AG09319 (cell line): Measurements from ENCODE around the gene ZBTB3.

Experiments used
- DNase-seq: peaks from one replicate; pipeline ENCODE4 v3.0.0-alpha.2; 2010; ENCODE audit warnings: low read depth; ENCODE audit errors: extremely low read depth
- TF ChIP-seq, protein P1 (sequence below): IDR thresholded peaks from 2 replicates; pipeline ENCODE4 v1.5.1; 2011; ENCODE audit warnings: low read depth, mild to moderate bottlenecking, inconsistent platforms, low read length, moderate library complexity

ZBTB3 gene

DNA sequence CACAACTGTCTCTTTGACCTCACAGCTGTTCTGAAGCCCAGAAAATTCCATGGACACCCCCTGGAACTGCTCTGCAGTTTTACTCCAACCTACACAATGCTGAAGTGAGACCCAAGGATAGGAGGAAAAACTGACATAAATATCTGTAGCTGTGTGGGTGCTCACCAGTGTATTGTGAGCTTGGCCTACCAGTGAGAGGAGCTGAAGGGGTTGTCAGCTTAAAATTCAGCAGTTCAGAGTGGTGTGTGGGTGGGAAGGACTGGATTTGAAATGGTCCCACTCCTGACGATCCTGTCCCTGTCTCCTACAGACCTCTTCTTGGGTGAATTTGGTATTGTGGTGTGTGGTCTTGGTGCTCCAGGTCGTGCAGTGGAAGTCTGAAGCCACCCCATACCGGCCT is 35.6 kb upstream of the ZBTB3 start:
- TF ChIP-seq, protein P1, sequence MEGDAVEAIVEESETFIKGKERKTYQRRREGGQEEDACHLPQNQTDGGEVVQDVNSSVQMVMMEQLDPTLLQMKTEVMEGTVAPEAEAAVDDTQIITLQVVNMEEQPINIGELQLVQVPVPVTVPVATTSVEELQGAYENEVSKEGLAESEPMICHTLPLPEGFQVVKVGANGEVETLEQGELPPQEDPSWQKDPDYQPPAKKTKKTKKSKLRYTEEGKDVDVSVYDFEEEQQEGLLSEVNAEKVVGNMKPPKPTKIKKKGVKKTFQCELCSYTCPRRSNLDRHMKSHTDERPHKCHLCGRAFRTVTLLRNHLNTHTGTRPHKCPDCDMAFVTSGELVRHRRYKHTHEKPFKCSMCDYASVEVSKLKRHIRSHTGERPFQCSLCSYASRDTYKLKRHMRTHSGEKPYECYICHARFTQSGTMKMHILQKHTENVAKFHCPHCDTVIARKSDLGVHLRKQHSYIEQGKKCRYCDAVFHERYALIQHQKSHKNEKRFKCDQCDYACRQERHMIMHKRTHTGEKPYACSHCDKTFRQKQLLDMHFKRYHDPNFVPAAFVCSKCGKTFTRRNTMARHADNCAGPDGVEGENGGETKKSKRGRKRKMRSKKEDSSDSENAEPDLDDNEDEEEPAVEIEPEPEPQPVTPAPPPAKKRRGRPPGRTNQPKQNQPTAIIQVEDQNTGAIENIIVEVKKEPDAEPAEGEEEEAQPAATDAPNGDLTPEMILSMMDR = no peak
- no peak for DNase-seq

DNA sequence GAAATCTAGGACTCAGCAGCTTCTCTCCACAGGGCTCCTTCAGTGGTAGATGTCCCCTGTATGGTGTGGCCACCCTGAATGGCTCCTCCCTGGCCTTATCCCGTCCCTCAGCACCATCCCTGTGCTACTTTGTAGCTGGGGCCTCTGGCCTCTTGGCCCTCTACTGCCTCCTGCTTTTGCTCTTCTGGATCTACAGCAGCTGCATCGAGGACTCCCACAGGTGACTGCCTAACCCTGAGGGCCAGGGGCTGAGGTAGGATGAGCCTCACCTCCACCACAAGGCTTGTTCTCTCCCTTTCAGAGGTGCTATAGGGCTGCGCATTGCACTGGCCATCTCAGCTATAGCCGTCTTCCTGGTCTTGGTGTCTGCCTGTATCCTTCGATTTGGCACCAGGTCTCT is 35.0 kb upstream of the ZBTB3 start:
- DNase-seq = no peak

DNA sequence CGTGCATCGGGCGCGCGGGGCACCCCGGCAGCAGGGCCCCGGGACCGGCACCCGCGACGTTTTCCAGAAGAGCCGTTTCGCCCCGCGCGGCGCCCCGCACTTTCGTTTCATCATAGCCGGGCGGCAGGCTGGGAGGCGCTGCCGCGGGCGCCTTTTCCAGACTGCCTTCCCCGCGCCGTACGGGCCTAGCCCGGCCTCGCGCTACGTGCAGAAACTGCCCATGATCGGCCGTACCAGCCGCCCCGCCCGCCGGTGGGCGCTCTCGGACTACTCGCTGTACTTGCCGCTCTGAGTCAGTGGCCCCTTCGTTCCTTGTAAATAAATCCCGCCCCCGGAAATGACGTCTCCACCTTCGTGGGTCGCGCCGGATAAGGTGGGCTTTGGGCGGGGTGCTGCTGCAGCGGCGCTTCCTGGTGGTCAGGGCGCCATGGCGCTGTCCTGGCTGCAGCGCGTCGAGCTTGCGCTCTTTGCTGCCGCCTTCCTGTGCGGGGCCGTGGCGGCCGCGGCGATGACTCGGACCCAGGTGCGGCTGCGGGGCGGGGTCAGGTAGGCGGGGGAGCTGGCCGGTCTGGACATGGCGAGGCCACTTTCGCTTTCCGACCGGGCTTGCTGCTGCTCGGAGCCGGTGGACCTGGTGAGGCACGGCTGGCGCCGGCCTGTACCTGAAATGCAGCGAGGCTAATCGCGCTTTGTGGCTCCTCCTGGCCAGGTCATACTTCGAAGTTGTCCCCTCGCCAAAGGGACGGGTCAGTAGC is 33.2 kb upstream of the ZBTB3 start, which contains the start of gene TMEM179B:
TSS of gene TMEM179B (plus strand) at position 398 of the 755 bp plus-strand sequence. CDS start at position 428, 30 bp downstream.
- TF ChIP-seq, protein P1 = peak; percentile 64

More for the DNA sequence above, 35.0 kb upstream of the ZBTB3 start:
- TF ChIP-seq, protein P1 = no peak

DNA sequence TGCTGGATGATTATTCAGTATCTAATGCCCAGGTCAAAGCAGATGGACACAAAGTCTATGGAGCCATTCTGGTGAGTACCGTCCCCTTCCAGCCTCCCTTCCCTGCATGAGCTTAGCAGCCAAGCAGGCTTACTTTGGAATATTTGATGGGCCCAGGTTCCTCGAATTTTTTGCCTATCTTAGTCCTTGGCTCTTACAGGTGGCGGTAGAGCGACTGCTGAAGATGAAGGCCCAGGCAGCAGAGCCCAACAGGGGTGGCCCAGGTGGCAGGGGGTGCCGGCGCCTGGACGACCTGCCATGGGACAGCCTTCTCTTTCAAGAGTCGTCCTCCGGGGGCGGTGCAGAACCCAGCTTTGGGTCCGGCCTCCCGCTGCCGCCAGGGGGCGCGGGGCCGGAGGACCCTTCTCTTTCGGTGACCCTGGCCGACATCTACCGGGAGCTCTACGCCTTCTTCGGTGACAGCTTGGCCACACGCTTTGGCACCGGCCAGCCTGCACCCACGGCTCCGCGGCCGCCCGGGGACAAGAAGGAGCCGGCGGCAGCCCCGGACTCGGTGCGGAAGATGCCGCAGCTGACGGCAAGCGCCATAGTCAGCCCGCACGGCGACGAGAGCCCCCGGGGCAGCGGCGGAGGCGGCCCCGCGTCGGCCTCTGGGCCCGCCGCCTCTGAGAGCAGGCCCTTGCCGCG is 32.5 kb upstream of the ZBTB3 start:
- TF ChIP-seq, protein P1 = no peak; the same call in none of the 2 replicates
- DNase-seq = peak; percentile 52

More for the DNA sequence above, 33.2 kb upstream of the ZBTB3 start, which contains the start of gene TMEM179B:
- DNase-seq = peak; percentile 89

- no peak for DNase-seq
- TF ChIP-seq, protein P1 = no peak
These were observed 28.8 kb upstream of the ZBTB3 start for GRCh38 chr11:62782753-62783152.

DNA sequence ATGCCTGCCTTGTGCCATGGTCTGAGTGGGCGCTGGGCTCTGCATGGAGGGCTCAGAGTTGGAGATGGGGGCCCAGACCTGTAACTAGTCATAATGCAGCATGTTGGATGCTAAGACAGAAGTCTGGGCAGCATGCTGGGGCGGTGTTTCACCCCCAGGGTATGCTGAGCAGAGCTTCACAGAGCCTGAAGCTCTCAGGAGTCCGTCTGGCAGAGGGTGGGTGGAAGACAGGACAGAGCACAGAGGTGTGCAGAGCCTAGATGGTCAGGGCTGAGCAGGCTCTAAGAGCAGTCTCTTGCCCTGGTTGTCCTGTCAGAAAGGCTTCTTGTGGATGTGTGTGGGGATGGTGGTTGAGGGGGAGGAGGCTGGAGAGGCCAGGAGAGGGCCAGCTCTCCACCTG is 24.5 kb upstream of the ZBTB3 start:
- TF ChIP-seq, protein P1 = no peak
- DNase-seq = no peak

- TF ChIP-seq, protein P1 = no peak
- DNase-seq = no peak
These were observed 23.4 kb upstream of the ZBTB3 start for GRCh38 chr11:62777389-62777788.
